Esophagus muscularis mucosa (tissue), 3 donors: ENCODE results near the gene GPATCH2.

ENCODE experiments used
- CTCF ChIP-seq, 3 experiments: fragments of 200-600 bp in 2 of 3; fragments of 450-650 bp in 1 of 3; sonication (generic) in 2 of 3; IDR thresholded peaks; one replicate each; pipeline ENCODE4 v1.5.1; 2017 to 2019; ENCODE audit warnings: antibody characterized with exemption in 3 of 3, mild to moderate bottlenecking in 2 of 3, moderate library complexity in 1 of 3
- POLR2A ChIP-seq: fragments of 450-650 bp; IDR thresholded peaks from one replicate; pipeline ENCODE4 v1.6.1; 2017; ENCODE audit warnings: antibody characterized with exemption, moderate library complexity, mild to moderate bottlenecking, low read depth
- POLR2AphosphoS5 ChIP-seq, 2 donors: sonication (generic); formaldehyde crosslinking; IDR thresholded peaks; one replicate each; pipeline ENCODE4 v1.6.1; 2017; ENCODE audit warnings: antibody characterized with exemption in 2 of 2

- no peak for TF ChIP-seq CTCF (IDR thresholded peaks at IDR 0.05)
- no peak for TF ChIP-seq POLR2A
- no peak for TF ChIP-seq POLR2AphosphoS5 (IDR thresholded peaks at IDR 0.05)
These were observed 10.1 kb downstream of the GPATCH2 start for GRCh38 chr1:217620814-217621213.
